GM20431 (cell line): ENCODE data around the gene ADGRL3.

ENCODE experiments used
- in situ Hi-C: fragments of 300-500 bp; cut with MseI, MboI; formaldehyde crosslinking; loops from one replicate; pipeline ENCODE4 v1.15.0; 2020; ENCODE audit warnings: low sequenced_read_pairs; ENCODE audit not compliant: unreplicated experiment

ADGRL3 gene

DNA sequence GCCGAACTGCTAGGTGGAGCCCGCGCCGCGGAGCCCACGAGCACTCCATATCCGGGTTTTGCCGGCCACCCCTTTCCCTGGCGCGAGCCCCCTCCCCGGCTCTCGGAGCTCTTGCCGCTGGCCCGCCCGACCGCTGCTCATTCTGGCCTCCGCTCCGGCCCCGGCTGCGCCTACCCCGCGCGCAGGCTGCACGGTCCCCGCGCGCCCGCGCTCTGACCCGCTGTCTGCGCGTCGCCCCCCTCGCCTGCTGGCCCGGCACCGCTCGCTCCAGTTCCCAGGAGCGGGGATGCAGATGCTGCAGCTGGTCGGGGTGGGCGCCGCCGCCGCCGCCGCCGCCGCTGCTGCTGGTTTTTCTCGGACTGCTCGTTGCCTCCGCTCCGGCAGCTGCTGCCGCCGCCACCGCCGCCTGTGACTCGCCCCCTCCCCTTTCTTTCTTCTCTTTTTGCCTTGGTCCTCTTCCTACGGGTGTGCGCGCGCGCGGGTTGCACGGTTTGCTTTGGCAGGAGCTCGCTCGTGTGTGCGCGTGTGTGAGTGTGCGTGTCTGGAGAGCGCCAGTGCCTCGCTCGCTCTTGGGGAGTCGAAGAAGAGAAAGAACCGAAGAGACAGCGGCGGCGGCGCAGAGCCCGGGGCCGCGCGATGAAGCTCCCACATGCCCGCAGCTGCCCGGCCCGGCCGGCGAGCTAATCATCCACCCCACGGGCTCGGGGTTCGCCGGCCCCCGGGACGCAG is at the start of gene ADGRL3:
ADGRL3 (plus strand) TSS at position 140 of the 729 bp plus-strand sequence.
- in situ Hi-C loops, result no loop called here

- in situ Hi-C loops, result no loop called here
Observed at GRCh38 chr4:61152433-61152832, 47.7 kb upstream of the ADGRL3 start.

DNA sequence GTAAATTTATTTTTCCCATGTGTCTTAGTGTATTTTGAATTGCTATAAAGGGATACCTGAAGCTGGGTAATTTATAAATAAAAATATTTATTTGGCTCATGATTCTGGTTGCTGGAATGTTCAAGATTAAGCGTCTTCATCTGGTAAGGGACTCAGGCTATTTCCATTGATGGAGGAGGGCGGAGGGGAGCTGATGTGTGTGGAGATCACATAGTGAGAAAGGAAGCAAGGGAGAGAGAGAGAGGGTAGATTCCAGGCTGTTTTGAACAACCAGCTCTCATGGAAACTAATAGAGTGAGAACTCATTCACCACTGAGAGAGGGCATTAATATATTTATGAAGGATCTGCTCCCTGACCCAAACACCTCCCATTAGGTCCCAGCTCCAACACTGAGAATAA is 39.6 kb upstream of the ADGRL3 start:
- in situ Hi-C loops, result no loop called here

GRCh38 chr4:61162116-61162515 is 38.0 kb upstream of the ADGRL3 start:
- in situ Hi-C loops, result no loop called here

DNA sequence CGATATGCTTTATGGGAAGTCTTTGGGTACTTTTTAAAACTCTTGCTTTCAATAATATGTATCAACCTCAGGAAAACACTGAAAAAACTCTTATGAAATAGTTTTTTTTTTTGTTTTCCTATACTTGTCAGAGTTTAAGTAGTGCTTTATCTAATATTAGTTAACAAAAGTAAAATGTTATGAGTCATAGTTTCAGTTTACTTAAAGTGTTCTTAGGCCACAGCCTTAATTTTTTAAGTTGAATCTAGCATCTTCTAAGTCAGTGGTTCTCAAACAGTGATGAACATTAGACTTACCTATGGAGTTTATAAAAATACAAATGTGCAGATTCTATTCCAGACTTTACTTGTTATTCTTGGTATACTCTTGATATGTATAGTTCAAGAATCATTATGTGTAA is 26.3 kb upstream of the ADGRL3 start:
- in situ Hi-C loops, result no loop called here

GRCh38 chr4:61175495-61175894 is 24.6 kb upstream of the ADGRL3 start:
- in situ Hi-C loops, result no loop called here

DNA sequence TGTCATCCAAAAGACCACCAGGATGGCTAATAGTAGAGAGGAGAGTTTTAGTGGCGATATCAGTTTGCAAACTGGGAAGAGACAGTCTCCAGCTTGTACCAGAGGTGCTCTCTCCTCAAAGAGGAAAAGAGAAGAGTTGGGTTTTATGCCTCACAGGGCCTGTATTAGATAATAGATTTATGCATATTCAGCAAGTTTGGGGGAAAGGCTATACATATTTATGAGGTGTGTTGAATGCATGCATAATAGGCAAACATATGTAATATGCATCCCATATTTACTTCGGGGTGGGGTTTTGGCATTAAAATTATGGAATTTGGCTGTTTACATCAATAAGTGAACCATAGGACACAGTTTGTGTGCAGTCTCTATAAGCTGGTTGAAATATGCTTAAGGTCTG is 22.8 kb upstream of the ADGRL3 start:
- in situ Hi-C loops, result no loop called here

- in situ Hi-C loops, result no loop called here
Observed at GRCh38 chr4:61180405-61180804, 19.7 kb upstream of the ADGRL3 start.

DNA sequence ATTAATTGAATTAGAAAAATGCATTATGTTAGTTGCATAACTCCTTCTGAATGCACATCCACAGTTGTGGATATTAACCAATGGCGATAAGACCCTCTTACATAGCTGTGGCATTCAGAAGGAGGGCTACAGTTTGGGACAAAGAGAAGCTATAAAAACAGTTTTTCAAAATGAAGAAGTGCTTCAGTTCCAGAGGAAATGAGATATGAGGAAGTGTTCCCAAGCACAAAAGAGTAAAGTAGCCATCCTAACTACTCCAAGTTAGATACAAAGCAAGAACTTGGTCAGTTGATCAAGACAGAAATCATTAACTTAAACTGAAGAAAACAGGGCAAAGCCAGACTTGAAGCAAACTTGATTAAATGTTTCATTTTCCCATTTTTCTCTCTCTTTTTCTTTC is 17.2 kb upstream of the ADGRL3 start:
- in situ Hi-C loops, result no loop called here

DNA sequence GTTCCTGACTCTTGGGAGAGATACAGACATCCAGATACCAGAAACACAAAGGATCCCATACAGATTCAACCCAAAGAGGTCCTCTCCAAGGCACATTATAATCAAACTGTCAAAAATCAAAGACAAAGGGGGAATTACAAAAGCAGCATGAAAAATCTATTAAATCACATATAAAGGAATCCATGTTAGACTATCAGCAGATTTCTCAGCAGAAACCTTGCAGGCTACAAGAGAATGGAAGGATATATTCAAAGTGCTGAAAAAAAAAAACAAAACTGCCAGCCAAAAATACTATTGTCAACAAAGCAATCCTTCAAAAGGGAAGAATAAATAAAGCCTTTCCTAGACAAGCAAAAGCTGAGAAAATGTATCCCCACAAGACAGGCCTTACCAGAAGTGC is 14.8 kb upstream of the ADGRL3 start:
- in situ Hi-C loops, result no loop called here

GRCh38 chr4:61192392-61192791 is 7.7 kb upstream of the ADGRL3 start:
- in situ Hi-C loops, result no loop called here

GRCh38 chr4:61193863-61194262 is 6.3 kb upstream of the ADGRL3 start:
- in situ Hi-C loops, result no loop called here

GRCh38 chr4:61194571-61194970 is 5.6 kb upstream of the ADGRL3 start:
- in situ Hi-C loops, result no loop called here

DNA sequence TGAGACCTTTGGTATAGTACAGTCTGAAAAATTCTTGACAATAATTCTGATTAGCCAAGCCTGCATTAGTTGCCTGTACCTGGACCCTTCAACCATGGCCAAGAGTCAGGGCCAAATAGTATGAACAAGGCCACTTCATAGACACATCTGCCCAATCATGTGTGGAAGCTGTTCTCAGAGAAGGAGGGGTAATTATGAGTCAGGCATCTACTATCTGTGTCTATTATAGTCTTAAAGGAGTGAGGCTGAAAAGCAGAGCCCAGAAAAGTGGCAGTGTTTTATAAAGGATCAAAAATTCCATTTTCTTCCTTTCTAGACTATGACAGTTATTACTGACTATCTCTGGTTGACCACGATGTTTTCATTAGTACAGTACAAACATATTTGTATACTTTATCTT is 5.0 kb upstream of the ADGRL3 start:
- in situ Hi-C loops, result no loop called here

DNA sequence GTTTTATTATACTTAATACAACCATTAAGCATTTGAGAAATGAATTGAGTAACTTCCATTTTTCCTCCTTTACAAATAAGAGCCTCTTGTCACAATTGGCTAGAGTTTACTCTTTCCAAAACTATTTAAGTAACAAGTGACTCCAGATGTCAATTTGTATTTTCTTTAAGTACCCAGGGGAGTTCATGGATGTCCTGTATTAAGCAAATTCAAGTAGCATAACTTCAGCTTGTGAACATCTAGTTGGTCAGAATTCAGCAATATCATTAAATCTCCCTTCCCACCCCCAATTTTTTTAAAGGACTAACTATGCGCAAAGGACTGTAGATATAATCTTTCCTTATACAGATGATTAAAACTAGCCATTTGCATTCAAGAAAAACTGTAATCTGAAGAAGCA is 1.4 kb upstream of the ADGRL3 start:
- in situ Hi-C loops, result no loop called here

- in situ Hi-C loops, result no loop called here
Observed at GRCh38 chr4:61199873-61200186, 296 bp upstream of the ADGRL3 start.

DNA sequence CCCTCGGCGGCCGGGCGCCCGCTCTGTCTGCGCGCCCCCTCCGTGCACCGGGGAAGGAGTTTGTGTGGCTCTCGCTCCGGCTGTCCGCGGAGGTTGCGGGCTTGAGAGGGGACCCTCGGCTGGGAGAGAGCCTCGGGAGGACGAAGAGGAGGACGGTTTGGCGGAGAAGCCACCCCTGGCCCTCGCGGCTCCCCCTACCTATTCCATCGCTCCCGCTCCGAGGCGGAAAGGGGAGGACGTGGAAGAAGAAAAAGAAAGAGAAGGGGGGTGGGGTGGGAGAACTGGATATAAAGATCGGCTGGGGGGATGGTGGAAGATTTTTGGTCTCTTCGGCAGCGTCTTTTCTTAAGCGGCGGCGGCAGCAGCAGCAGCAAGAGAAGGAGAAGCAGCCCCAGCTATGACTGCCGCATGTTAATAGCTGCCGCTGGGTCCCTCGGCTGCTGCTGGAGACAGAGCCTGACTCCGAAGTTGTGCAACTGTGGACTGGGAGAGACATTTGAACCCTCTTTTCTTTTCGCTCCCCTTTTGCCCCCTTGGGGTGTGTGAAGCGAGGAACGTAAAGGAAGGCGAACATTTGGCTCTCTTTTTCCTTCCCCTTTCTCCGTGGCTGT is 895 bp downstream of the ADGRL3 start:
- in situ Hi-C loops, result no loop called here

GRCh38 chr4:61201561-61201960 is 1.4 kb downstream of the ADGRL3 start:
- in situ Hi-C loops, result no loop called here

- in situ Hi-C loops, result no loop called here
Observed at GRCh38 chr4:61201961-61202637, 2.0 kb downstream of the ADGRL3 start.

GRCh38 chr4:61202638-61203435 is 2.7 kb downstream of the ADGRL3 start:
- in situ Hi-C loops, result no loop called here

GRCh38 chr4:61203436-61203790 is 3.3 kb downstream of the ADGRL3 start:
- in situ Hi-C loops, result no loop called here
